22Rv1 (cell line): ENCODE data around the gene CALHM2.

ENCODE experiments used
- CTCF ChIP-seq: fragments of 450-650 bp; IDR thresholded peaks from 2 replicates; pipeline ENCODE4 v1.5.1; 2017; ENCODE audit warnings: mild to moderate bottlenecking
- ZFX ChIP-seq: fragments of 450-650 bp; IDR thresholded peaks from 2 replicates; pipeline ENCODE4 v1.6.1; 2017; ENCODE audit warnings: antibody characterized with exemption, borderline replicate concordance

- TF ChIP-seq CTCF (no peak), ZFX (no peak)
Measured at GRCh38 chr10:103479135-103479534, 27.0 kb upstream of the CALHM2 start, which contains the start of gene CALHM3.
